ENCODE data around the gene TMEM89.
A peak's percentile ranks its signal among the peaks of the same experiment; 100 is the strongest.

Gene TMEM89

DNA sequence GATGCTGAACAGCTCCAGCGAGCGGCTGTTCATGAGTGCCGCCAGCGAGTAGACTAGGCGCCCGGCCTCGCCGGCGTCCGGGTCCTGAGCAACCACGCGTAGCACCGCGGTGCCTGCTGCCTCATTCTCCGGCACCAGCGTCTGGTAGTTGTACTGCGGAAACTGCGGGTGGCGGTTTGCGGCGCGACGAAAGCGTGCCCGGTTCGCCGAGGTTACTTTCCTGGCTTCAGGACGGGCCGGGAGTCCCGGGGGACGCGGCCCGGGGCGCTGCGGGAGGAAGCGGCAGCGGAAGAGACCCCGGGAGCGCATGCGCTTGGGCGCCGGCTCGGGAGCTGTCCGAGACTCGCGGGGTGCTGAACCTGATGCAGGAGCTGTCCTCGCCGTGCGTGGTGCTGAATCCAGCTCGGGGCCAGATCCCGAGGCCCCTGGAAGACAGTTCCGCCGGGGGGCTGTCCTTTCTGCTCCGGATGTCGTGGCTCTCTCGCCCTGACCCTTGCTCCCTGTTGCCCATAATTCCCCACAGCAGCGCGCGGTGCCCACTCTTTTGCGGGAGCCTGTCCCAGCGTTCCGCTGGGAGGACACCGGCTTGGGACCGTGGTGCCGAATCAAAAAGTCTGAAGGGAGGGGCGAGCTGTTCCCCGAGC lies 40.1 kb upstream of the TMEM89 start:
- Histone ChIP-seq H3K79me2 (ENCODE audit: low read length) (no peaks in the 10 kb centered on the region), H2AFZ (ENCODE audit: low read length) (no peak overlapping the region), H3K4me1 (ENCODE audit: low read length) (peaks cover 2% of the 10 kb centered on the region; the same call in 1 of the 2 replicates), H3K9me2 (replicated peaks; ENCODE audit: insufficient read depth, low read length) (no peaks in the 10 kb centered on the region), H3K4me2 (ENCODE audit: low read depth, low read length) (no peak overlapping the region), H3K9ac (ENCODE audit: low read length) (no peak overlapping the region), H3K36me3 (replicated peaks; ENCODE audit: insufficient read depth, low read length) (no peaks in the 10 kb centered on the region), H3K27ac (ENCODE audit: low read length) (no peak overlapping the region), H3K27me3 (replicated peaks; ENCODE audit: insufficient read depth, low read length) (peaks cover 17% of the 10 kb centered on the region), H3F3A (ENCODE audit: insufficient read depth, low read length) (no peaks in the 10 kb centered on the region), H3K4me3 (ENCODE audit: low read length) (no peak overlapping the region), H3K9me3 (replicated peaks; ENCODE audit: insufficient read depth, low read length) (no peaks in the 10 kb centered on the region), H4K20me1 (ENCODE audit: insufficient read depth, low read length) (no peaks in the 10 kb centered on the region)
- TF ChIP-seq EZH2phosphoT487 (IDR thresholded peaks at IDR 0.05; ENCODE audit: low read length) (no peak), EZH2 (optimal IDR thresholded peaks at IDR 0.05; ENCODE audit: low read depth, low read length) (no peak)
- TF ChIP-seq, protein P1, sequence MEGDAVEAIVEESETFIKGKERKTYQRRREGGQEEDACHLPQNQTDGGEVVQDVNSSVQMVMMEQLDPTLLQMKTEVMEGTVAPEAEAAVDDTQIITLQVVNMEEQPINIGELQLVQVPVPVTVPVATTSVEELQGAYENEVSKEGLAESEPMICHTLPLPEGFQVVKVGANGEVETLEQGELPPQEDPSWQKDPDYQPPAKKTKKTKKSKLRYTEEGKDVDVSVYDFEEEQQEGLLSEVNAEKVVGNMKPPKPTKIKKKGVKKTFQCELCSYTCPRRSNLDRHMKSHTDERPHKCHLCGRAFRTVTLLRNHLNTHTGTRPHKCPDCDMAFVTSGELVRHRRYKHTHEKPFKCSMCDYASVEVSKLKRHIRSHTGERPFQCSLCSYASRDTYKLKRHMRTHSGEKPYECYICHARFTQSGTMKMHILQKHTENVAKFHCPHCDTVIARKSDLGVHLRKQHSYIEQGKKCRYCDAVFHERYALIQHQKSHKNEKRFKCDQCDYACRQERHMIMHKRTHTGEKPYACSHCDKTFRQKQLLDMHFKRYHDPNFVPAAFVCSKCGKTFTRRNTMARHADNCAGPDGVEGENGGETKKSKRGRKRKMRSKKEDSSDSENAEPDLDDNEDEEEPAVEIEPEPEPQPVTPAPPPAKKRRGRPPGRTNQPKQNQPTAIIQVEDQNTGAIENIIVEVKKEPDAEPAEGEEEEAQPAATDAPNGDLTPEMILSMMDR (IDR thresholded peaks at IDR 0.05; ENCODE audit: low read length): no peak
- DNase-seq: peak; percentile 56

GRCh38 chr3:48660800-48661400 lies 39.3 kb upstream of the TMEM89 start:
- H3K9me2 ChIP-seq (replicated peaks; ENCODE audit: insufficient read depth, low read length): no peaks in the 10 kb centered on the region
- no peak for DNase-seq
- no peak overlapping the region for H3K4me3 ChIP-seq (ENCODE audit: low read length)
- no peak overlapping the region for H3K27ac ChIP-seq (ENCODE audit: low read length)
- no peaks in the 10 kb centered on the region for H3K36me3 ChIP-seq (replicated peaks; ENCODE audit: insufficient read depth, low read length)
- TF ChIP-seq EZH2 (optimal IDR thresholded peaks at IDR 0.05; ENCODE audit: low read depth, low read length): no peak
- TF ChIP-seq EZH2phosphoT487 (IDR thresholded peaks at IDR 0.05; ENCODE audit: low read length): no peak
- TF ChIP-seq, protein P1 (IDR thresholded peaks at IDR 0.05; ENCODE audit: low read length): no peak
- no peaks in the 10 kb centered on the region for H3K9me3 ChIP-seq (replicated peaks; ENCODE audit: insufficient read depth, low read length)
- no peak overlapping the region for H3K4me2 ChIP-seq (ENCODE audit: low read depth, low read length)
- no peaks in the 10 kb centered on the region for H3F3A ChIP-seq (ENCODE audit: insufficient read depth, low read length)
- H2AFZ ChIP-seq (ENCODE audit: low read length): no peak overlapping the region
- H3K4me1 ChIP-seq (ENCODE audit: low read length): peaks cover 5% of the 10 kb centered on the region; the same call in 1 of the 2 replicates
- H3K79me2 ChIP-seq (ENCODE audit: low read length): no peaks in the 10 kb centered on the region
- H3K27me3 ChIP-seq (replicated peaks; ENCODE audit: insufficient read depth, low read length): peaks cover 17% of the 10 kb centered on the region
- no peak overlapping the region for H3K9ac ChIP-seq (ENCODE audit: low read length)
- H4K20me1 ChIP-seq (ENCODE audit: insufficient read depth, low read length): no peaks in the 10 kb centered on the region

GRCh38 chr3:48656841-48657281 lies 35.3 kb upstream of the TMEM89 start:
- Histone ChIP-seq H3K27ac (ENCODE audit: low read length) (no peak overlapping the region), H3K79me2 (ENCODE audit: low read length) (no peaks in the 10 kb centered on the region), H3F3A (ENCODE audit: insufficient read depth, low read length) (peaks cover 9% of the 10 kb centered on the region; the same call in 1 of the 2 replicates), H3K4me3 (ENCODE audit: low read length) (0 out of 2 replicates have a peak overlapping the region, but pooled peaks have one; percentile 60), H3K9me2 (replicated peaks; ENCODE audit: insufficient read depth, low read length) (no peaks in the 10 kb centered on the region), H3K27me3 (replicated peaks; ENCODE audit: insufficient read depth, low read length) (peaks cover 17% of the 10 kb centered on the region), H3K4me2 (ENCODE audit: low read depth, low read length) (peak overlapping the region; percentile 75; the same call in 1 of the 2 replicates), H3K36me3 (replicated peaks; ENCODE audit: insufficient read depth, low read length) (no peaks in the 10 kb centered on the region), H4K20me1 (ENCODE audit: insufficient read depth, low read length) (no peaks in the 10 kb centered on the region), H3K4me1 (ENCODE audit: low read length) (peaks cover 23% of the 10 kb centered on the region), H2AFZ (ENCODE audit: low read length) (peak overlapping the region; percentile 70), H3K9ac (ENCODE audit: low read length) (peak overlapping the region; percentile 25; the same call in 1 of the 2 replicates), H3K9me3 (replicated peaks; ENCODE audit: insufficient read depth, low read length) (no peaks in the 10 kb centered on the region)
- DNase-seq: no peak
- no peak for TF ChIP-seq EZH2 (optimal IDR thresholded peaks at IDR 0.05; ENCODE audit: low read depth, low read length)
- TF ChIP-seq, protein P1 (IDR thresholded peaks at IDR 0.05; ENCODE audit: low read length): no peak
- no peak for TF ChIP-seq EZH2phosphoT487 (IDR thresholded peaks at IDR 0.05; ENCODE audit: low read length)

All from MM.1S (cell line).